HT-29 (cell line): ENCODE results near the gene ANKRD39. TPM values are rescaled to one million over a fixed set of nuclear protein-coding genes. Genes with fewer than 3 reads are reported as not detected.
"Not testable (repeated sequence)": the region's sequence is repeated elsewhere in the genome, so short reads cannot be mapped to it uniquely, and the experiment has no call there.

Source experiments
- DNase-seq: peaks from one replicate; pipeline ENCODE4 v3.0.0-alpha.2; 2015; ENCODE audit warnings: low spot score
- total RNA-seq: library from RNA; depleted of rRNA; stranded (reverse); fragments of >200 nt; shearing (Covaris generic); gene quantifications from 2 replicates; pipeline ENCODE4 v1.2.3, GENCODE V29; 2014; rRNA removed

ANKRD39 gene, protein sequence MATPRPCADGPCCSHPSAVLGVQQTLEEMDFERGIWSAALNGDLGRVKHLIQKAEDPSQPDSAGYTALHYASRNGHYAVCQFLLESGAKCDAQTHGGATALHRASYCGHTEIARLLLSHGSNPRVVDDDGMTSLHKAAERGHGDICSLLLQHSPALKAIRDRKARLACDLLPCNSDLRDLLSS
- 26.8 and 31.7 TPM in 2 replicates for total RNA-seq

DNA sequence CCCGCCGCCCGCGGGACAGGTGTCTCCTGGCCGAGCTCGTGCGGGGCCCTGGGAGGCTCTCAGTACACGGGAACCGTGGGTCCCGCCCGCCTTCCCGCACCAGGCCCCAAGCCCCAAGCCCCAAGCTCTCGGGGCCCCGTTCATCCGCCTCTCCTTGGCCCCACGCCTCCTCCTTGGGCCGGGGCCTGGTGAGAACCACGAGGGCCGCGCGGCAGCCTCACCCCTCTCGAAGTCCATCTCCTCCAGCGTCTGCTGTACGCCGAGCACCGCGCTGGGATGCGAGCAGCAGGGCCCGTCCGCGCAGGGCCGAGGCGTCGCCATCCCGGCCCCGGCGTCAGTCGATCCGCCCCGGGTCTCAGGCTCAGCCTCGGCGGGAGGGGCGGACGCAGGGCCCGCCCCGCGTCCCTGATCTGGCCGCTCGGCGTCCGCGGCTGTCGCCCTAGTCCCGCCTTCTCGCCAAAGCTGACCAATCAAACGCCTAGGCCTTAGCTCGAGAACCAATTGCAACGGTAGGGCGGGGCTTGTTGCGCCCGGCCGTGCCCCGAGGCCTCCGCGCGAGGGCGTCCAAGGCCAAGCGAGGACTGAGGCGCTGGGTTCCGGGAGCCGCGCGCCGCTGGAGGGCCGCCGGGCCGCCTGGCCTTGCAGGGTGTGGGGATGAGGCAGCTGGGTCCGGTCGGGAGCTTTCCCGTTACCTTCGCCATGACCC lies at the start of gene ANKRD39:
Gene ANKRD39, minus strand, starts transcription at position 350 of the 706 bp plus-strand sequence. Its CDS starts 29 bp downstream, at position 321.
- peak; percentile 99 for DNase-seq

DNA sequence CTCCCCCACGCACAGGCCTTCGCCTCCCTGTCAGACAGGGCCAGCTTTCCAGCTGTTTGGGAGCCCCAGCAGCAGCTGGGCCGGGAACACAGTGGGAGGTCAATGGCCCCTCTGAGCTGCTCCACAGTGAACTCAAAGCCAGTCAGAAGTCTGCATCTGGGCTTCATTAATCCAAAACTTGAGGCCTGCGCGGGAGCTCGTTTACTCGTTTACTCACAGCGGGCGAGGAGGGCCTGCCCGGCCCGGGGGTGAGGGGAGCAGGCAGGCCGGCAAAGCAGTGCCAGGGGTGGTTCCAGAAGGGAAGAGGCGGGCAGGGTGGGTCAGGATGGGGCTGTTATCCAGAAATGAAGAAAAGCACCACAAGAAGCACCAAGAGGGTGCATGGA lies 48.9 kb upstream of the ANKRD39 start:
- DNase-seq: no peak

DNA sequence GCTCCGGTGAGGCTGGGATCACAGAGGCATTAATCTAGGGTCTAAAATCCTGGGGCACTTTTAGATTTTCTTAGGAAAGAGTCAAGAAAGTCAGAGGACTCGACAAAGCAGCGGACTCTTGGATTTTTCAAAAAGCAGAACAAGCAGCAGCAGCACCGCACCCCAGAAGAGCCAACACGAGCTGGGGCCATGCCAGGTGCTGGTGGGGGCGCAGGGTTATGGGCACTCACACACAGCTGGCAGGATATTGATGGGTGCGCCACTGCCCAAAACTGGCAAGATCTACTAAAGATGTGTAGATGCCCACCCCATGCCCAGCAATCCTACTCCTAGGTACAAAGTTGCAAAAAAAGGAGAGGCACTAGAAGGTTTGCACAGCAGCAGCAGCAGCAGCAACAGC lies 46.0 kb upstream of the ANKRD39 start:
- no peak for DNase-seq

DNA sequence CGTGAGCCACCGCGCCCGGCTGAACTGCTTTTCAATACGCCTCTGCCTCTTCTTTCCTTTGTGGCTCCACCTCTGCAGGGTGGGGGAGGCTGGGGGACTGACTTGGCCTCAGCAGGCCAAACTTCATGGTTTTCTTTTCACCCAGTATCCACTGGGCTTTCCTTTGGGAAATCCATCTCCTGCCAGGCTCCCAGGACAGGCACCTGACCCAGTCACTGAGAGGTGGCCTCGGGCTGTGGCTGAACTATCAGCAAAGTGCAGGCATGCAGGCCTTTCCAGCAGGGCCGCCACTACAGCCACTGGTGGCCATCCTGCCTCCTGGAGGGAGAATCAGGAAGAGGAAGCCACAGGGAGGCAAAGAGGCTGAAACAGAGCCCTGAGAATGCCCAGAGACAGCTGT lies 45.5 kb upstream of the ANKRD39 start:
- DNase-seq: no peak

DNA sequence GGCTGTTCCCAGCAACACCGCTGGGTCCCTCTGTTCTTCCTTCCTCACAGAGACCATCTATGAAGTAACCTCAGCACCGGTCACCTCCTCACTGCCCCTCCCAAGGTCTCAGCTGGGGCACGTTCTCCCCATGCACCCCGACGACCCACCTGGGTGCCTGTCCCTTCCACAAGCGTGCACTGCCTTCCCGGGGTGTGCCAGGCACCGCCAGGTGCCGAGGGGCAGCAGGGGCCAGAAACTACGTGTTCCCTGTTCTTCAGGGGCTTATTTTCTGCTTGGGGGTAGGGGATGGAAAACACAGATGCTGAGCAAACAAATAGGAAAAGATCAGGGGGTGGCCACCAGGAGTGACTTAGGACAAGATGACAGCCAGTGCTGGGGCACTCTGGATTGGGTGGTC lies 42.4 kb upstream of the ANKRD39 start:
- DNase-seq: no peak

DNA sequence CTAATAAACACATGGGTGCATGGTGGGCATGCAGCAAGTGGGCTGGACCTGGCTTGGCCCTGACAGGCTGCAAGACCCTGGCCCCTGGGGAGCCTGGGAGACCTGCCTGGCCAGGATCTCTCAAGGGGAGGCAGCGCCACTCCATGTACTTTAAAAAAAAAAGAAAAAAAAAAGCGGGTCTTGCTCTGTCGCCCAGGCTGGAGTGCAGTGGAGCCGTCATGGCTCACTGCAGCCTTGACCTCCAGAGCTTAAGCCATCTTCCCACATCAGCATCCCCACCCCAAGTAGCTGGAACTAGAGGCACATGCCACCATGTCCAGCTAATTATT lies 41.6 kb upstream of the ANKRD39 start:
- DNase-seq: no peak

DNA sequence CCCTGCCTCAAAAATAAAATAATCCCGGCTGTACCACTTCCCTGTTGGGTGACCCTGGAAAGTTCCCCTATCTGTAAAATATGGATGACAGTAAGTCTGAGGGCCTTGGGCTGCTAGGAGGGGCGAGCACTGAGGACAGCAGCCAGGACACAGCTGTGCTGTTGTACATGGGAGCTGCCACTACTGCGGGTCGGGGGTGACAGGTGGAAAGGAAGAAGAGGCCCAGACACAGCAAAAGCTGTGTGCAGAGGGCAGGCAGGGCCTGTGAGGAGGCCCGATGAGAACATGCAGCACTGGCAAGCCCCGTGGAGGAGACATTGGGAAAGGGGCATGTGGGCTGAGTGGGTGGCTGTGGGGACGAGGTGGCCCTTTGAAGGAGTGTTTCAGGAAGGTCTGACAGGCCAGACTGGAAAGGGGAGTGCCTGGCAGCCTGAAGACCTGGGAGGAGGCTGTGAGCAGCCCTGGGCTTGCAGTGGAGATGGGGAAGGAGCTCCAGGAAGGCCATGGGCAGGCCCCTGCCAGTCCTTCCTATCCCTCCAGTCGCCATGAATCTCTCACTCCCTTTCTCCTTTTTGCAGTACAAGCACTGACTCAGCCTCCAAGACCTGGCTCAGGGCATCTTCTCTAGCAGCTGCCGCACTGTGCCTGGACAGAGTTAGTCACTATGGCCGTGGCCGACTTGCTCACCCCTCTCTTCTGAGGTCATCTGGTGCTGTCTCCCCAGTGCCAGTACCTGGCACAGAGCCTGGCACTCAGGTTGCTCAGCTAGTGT lies 41.0 kb upstream of the ANKRD39 start:
- DNase-seq: no peak

DNA sequence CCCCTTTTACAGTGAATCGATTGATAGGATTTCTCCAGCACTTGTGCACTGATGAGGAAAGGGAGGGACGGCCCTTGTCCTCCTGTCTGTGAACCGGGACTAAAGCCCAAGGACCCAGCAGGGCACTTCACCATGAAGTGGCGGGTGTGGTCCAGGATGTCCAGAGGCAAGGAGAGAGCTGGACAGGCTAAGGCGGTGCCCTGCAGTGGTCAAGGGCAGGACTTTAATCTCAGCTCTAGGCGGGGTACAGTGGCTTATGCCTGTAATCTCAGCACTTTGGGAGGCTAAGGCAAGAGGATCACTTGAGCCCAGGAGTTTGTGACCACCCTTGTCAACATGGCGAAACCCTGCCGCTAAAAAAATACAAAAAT lies 40.3 kb upstream of the ANKRD39 start:
- no peak for DNase-seq

DNA sequence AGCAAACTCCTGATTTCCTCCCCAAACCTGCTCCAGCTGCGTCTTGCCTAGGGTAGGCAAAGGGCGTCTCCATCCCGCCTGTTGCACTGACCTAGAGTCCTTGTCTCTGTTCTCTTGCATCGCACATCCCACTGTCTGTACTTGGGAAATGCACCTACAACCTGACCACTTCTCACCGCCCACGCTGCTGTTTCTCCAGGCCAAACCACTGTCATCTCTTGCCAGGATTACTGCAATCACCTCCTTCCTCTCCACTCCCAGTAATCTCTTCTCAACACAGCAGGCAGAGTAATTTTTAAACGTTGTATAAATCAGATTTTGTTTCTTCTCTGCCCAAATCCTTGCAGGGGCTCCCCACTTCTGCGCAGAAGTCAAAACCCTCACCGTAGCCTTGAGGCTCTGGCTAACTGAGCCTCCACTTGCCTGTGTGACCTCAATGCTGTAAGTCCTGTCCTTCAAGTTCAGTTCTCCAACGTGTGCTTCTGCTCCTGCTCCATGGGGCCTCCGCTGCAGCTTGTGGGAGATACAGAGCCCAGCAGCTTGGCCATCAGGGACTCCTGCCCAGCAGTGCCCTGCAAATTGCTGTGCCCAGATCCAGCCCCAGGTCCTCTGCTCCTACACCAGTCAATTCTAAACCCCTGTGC lies 39.8 kb upstream of the ANKRD39 start:
- DNase-seq: no peak

DNA sequence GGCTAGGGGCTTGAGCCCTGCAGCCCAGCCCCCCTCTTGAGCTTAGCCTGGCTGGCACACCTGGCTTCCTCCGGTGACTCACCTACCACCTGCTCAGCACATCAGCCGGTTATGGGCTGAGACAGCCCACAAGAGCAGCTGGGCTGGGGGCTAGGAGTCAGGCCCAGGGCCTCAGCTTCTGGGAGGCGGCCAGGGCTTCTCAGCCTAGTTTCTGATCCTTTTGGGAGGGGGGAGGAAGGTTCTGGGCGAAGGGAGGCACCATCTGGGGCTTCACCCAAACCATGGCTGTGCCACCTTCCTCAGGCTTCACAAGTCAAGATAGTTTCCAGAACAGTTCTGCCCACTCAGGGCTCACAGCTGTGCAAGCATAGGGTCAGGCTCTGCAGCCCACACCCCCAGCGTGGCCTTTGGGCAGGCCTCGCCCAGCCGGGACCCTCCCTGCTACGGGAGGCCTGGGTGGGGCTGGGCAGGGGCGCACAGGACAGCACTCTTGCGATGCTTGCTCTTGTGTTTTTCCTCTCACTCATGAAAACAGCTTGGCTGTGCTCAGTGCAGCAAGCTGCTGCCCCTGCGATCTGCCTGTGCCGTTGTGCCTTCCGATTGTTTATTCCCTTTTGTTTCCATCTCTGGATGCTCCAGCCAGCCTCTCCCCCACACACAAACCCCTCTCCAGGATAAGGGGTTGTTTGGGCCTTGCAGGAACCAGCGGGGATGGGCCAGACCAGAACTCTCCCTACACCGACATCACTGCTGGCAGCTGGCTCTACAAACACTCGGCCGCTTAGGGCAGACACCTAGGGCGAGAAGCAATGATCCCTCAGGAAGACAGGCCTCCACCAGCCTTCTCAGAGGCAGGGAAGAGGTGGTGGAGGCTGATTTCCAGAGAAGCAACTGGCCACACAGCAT lies 38.2 kb upstream of the ANKRD39 start:
- DNase-seq: no peak

DNA sequence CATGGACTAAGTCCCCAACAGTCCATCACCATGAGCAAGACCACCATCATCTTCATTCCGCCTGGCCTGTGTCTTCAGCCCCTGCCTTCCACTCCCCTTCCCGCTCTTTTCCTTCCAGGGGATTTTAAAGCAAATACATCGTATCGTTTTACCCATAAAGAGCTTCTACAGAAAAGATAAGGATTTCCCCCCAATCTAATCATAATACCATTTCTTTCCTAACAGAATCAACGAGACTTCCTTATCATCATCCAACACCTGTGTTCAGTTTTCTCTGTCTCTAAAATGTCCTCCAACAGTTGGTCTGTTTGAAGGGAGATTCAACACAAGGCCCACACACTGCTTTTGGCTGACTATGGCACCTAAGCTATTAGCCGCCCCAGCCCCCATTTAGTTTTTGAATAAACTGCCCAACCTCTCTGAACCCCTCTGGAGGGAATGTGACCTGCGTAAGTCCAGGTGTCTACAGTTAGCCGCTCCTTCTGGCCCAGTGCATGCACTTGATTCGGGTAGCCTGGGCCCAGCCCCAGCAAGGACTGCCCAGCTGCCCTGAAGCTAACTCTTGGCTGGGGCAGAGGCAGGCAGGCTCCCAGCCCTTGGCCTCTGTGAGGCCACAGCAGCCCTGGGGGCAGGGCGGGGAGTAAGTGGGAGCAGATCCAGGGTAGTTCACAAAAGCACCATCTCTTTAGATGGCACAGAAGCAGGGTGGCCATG lies 37.4 kb upstream of the ANKRD39 start:
- DNase-seq: no peak

DNA sequence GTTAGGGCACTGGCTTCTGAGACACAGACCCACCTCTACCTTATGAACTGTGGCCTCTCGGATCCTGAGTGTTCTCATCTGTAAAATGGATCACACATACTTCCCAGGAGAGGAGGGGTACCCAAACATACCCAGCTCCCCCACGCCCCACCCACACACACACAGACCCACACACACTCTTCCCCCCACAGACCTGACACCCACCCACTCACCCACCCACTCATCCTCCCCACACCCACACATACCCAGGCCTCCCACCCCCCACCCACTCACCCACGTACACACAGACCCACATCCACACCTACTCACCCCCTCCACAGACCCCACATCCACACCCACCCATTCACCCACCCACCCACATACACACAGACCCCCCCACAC lies 36.3 kb upstream of the ANKRD39 start:
- DNase-seq: no peak

DNA sequence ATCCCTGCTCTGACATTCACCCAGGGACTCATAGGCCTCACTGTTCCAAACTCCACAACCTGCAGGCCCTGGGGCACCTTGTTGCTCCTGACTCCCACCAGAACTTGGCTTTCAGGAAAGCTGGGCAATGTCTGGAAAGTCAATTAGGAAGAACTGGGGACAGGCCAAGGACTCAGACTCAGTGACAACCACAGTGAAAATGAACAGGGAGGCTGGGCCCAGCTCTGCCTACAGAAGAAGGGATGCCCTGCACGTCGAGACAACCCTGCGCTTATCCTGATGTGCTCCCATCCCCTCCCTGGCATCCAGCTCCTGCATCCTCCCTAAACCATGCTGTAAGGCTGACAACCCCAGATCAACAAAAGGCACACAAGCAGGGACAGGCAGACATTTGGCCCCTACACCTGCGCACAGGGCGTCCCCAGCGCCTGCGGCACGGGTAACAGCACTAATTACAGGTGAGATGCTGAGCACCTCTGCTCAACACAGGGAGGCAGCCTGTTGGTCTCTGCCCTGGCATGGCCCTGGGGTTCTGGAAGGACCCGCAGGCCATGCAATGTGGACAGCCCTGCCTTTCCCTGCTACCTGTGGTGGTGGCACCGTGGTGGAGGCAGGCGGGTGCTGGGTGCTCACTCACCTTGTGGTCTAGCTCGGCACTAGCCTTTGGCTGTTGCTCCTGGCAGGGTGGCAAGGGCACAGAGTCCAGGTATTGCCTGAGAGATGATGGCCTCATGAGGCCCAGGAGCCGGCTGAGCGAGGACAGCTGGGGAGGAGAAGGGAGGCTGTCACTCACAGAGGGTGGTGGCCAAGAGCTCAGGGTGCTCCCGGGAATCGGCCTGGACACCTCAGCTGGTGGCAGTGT lies 35.7 kb upstream of the ANKRD39 start:
- DNase-seq: no peak

DNA sequence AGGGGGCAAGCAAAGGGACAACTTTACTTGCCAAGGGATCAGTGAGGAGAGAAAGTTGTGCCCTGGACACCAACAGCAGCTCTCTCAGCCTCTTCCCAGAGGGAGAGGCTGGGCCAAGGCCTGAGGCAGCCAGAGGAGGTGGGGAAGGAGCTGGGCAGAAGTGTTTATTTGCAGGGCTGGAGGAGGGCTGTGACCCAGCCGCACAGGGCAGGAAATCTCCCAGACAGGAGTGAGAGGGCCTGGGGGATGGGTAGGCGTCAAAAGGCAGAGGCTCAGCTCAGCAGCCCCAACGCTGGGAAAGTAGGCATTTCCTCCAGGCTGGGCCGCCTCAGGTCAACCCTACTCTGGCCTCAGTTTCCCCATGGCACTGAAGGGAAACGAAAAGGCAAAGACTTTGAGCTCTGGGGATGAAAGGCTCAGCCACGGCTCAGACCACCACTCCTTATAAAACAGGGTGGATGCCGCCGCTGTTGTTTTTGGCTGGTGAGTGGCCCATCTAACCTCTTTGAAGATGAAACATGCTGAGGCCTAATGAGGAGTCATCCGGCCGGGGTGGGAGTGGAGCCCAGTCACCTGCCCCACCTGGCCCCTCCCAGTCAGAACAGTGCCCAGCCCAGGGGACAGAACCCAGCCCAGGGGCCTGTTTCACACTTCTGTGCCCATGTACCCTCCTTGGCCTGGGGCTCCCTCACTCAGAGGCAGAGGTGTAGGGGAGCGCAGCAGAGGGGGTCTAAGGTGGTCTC lies 33.9 kb upstream of the ANKRD39 start:
- DNase-seq: no peak

DNA sequence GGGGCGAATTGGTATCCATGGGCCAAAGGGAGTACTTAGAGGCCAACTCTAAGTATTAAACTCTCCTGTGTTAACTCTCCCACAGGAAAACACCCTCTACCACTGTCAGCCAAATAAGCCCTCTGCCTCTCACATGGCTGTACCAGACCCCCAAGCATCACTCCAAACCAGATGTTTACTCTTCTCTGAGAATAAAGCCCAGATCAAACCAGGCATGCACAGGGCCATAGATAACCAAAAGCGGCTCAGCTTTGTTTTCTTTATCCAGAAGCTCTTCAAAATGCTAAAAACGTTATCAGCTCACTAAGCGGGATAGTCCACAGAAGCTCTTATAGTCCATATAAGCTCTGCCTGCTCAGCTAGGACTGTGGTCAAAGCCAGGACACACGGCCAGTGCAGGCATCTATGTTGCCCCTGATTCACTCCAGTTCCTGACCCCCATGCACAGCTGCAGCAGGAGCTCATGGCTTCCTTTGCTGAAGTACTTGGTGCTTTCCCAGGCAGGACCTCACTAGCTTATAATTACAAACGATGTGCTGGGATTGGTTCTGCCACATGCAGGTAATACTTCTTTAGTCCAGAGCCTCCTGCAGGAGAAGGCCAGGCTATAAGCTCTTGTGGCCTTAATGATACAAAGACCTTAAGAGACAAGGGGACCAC lies 33.0 kb upstream of the ANKRD39 start:
- DNase-seq: no peak

DNA sequence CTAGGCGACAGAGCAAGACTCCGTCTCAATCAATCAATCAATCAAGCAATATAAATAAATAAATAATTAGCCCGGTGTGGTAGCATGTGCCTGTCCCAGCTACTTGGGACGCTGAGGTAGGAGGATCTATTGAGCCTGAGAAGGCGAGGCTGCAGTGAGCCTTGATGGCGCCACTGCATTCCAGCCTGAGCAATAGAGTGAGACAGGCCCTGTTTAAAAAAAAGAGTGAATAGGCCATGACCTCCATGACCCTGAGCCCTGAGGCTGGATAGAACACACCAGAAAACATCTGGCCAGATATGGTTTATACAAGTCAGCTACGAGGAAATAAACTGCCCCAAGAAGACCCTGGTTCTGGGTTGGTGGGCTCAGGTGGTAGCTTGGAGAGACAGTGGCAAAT lies 32.4 kb upstream of the ANKRD39 start:
- no peak for DNase-seq

DNA sequence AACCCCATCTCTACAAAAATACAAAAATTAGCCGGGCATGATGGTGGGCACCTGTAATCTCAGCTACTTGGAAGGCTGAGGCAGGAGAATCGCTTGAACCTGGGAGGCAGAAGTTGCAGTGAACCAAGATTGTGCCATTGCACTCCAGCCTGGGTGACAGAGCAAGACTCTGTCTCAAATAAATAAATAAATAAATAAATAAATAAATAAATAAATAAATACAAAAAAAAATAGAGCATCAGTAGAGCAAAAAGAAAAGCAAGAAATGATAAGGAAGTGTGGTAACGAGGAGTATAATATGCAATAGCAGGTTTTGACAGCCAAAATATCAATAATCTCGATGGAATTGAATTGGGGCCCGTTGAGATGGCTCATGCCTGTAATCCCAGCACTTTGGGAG lies 31.7 kb upstream of the ANKRD39 start:
- not testable (repeated sequence) for DNase-seq
